IPS-20b (cell line): ENCODE data around the gene MINDY4.

Experiments
- H3K27ac ChIP-seq: one replicate; pipeline ENCODE4 v1.5.1; 2013; ENCODE audit warnings: low read length
- H3K27me3 ChIP-seq: 2 replicates; pipeline ENCODE4 v1.6.1; 2013; ENCODE audit warnings: mild to moderate bottlenecking, low read length, inconsistent platforms; ENCODE audit not compliant: insufficient read depth
- H3K36me3 ChIP-seq: 2 replicates; pipeline ENCODE4 v1.6.1; 2013; ENCODE audit warnings: low read depth, mild to moderate bottlenecking, inconsistent platforms, low read length, moderate library complexity; ENCODE audit not compliant: insufficient read depth
- H3K4me1 ChIP-seq: 2 replicates; pipeline ENCODE4 v1.6.1; 2013; ENCODE audit warnings: mild to moderate bottlenecking, control low read depth, inconsistent platforms, low read length, moderate library complexity; ENCODE audit not compliant: insufficient read depth
- H3K4me3 ChIP-seq: 2 replicates; pipeline ENCODE4 v1.5.1; 2013; ENCODE audit warnings: mild to moderate bottlenecking, low read length, inconsistent platforms
- H3K9ac ChIP-seq: 2 replicates; pipeline ENCODE4 v1.6.1; 2013; ENCODE audit warnings: low read depth, mild to moderate bottlenecking, inconsistent platforms, low read length, moderate library complexity
- H3K9me3 ChIP-seq: 2 replicates; pipeline ENCODE4 v1.6.1; 2013; ENCODE audit warnings: mild to moderate bottlenecking, low read depth, low read length, inconsistent platforms; ENCODE audit not compliant: insufficient read depth

MINDY4 gene

DNA sequence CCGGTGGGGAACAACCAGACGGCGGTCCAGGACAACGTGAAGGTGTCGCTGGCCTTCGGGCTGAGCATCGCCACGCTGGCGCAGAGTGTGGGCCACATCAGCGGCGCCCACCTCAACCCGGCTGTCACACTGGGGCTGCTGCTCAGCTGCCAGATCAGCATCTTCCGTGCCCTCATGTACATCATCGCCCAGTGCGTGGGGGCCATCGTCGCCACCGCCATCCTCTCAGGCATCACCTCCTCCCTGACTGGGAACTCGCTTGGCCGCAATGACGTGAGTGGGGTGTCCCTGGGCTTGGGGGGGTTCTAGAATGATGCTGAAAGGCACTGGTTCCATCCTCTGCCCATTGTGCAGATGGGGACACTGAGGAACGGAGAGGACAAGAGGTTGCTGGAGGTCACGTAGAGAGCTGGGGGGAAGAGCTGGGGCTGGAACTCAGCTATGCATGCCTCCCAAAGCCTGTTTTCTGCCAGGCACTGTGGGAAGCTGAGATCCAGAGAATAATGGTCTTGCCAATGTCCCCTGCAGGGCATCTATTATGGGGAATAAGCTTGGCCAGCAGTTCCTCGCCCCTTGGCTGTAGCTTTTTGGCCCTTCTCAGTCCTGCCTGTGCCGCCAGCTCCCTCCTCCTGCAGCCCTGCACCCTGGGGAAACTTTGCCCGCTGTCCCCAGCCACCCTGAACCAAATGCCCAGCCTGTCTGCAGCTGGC is 141.0 kb downstream of the MINDY4 start:
- no peaks in the 10 kb centered on the region for H3K4me1 ChIP-seq
- H3K9me3 ChIP-seq = no peaks in the 10 kb centered on the region
- no peak overlapping the region for H3K27ac ChIP-seq
- H3K4me3 ChIP-seq = no peak overlapping the region
- H3K36me3 ChIP-seq = no peaks in the 10 kb centered on the region
- H3K9ac ChIP-seq = no peak overlapping the region
- no peaks in the 10 kb centered on the region for H3K27me3 ChIP-seq

- Histone ChIP-seq H3K36me3 (no peaks in the 10 kb centered on the region), H3K4me3 (no peak overlapping the region), H3K9ac (no peak overlapping the region), H3K27ac (no peak overlapping the region), H3K4me1 (no peaks in the 10 kb centered on the region), H3K9me3 (no peaks in the 10 kb centered on the region), H3K27me3 (no peaks in the 10 kb centered on the region)
These were observed 141.4 kb downstream of the MINDY4 start for GRCh38 chr7:30912731-30912985.

DNA sequence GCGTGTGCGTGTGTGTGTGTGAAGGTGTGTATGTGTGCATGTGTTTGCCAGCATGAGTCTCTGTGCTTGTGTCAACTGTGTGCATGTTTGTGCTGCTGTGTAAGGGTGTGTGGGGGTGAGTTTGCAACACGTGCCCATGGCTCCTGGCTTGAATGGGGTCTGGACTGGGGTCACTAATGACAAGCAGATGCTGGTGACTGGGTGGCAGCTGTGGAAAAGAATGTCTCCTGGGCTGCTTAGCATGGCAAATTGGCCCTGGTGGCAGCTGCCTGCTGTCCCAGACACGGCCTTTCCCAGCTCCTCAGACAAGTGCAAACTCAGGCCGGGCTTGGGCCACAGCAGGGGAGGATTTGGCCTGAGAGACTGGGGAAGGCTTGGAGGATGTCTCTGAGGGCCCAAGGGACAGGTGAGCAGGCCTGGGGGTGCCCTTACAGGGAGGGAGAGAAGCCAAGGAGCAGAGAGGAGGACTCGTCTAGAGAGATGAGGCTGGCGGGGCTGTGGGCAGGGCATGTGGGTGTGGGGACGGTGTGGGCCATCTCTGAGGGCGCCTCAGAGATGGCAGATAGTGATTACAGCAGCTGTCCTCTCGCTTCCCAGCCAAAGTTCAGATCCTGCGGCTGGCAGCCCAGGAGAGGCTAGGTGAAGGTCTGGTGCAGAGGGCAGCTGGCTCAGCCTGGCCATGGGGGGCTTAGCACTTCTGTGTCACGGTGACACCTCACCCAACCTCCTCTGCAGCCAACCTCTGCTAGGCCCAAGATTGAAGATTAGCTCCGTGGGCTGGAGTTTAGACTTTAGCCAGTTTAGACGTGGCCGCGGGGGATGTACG is 142.0 kb downstream of the MINDY4 start:
- H3K9me3 ChIP-seq = no peaks in the 10 kb centered on the region
- no peaks in the 10 kb centered on the region for H3K36me3 ChIP-seq
- H3K27ac ChIP-seq = no peak overlapping the region
- H3K27me3 ChIP-seq = no peaks in the 10 kb centered on the region
- H3K4me3 ChIP-seq = no peak overlapping the region
- H3K4me1 ChIP-seq = no peaks in the 10 kb centered on the region
- no peak overlapping the region for H3K9ac ChIP-seq

DNA sequence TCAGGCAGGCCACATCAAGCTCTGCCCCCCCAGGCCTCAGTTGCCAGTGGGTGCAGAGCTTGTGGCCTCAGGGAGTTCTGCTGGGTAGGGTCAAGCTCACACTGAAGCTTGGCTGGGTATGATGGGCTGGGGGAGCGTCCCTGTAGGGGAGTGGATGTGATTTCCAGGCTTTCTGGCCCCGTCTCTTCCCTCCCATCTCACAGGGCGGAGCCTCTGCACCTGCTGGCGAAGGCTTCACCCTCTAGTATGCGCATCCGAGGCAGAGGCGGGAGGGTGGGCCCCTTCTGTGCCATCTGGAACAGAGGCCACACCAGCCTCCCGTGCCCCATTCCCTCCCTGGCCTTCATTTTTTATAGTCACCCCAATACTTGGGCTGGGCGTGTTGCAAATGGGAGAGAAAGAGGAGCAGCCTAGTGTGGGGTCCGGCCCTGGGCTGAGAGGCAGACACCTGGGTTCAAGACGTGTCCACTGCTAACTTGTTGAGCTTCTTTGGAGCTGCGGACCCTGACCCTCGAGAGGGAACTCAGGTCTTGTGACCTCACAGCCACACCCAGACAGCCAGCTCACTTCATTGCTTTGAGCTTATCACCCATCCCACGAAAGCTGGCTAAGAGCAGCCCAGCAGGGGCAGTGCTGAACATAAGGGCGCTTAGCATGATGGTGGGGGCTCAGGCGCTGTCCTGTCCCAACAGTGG is 142.8 kb downstream of the MINDY4 start:
- Histone ChIP-seq H3K27me3 (no peaks in the 10 kb centered on the region), H3K27ac (no peak overlapping the region), H3K4me1 (no peaks in the 10 kb centered on the region), H3K4me3 (no peak overlapping the region), H3K36me3 (no peaks in the 10 kb centered on the region), H3K9me3 (no peaks in the 10 kb centered on the region), H3K9ac (no peak overlapping the region)

DNA sequence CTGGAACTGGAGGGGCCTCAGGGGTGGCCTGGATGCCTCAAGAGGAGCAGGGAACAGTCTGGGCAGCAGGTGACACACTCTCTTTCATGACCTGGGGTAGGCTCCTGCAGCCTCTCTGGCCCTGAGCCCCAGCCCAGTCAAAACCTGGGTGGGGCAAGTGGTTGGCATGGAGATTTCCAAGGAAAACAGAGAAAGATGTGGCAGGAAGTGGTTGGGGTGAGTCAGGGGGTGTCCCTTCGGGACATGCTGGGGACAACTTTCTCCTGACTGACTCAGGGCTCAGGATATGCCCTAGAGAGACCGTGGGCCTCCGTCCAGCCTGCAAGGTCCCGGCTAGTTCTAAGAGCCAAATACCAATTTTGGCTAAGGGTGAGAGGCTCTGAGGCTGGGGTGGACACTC is 143.4 kb downstream of the MINDY4 start:
- no peaks in the 10 kb centered on the region for H3K36me3 ChIP-seq
- H3K27ac ChIP-seq = no peak overlapping the region
- H3K4me3 ChIP-seq = no peak overlapping the region
- no peaks in the 10 kb centered on the region for H3K4me1 ChIP-seq
- H3K27me3 ChIP-seq = no peaks in the 10 kb centered on the region
- H3K9ac ChIP-seq = no peak overlapping the region
- H3K9me3 ChIP-seq = no peaks in the 10 kb centered on the region

GRCh38 chr7:30915005-30915601 is 143.9 kb downstream of the MINDY4 start:
- H3K27ac ChIP-seq = no peak overlapping the region
- H3K4me3 ChIP-seq = no peak overlapping the region
- H3K4me1 ChIP-seq = no peaks in the 10 kb centered on the region
- H3K36me3 ChIP-seq = no peaks in the 10 kb centered on the region
- H3K9me3 ChIP-seq = no peaks in the 10 kb centered on the region
- H3K27me3 ChIP-seq = no peaks in the 10 kb centered on the region
- H3K9ac ChIP-seq = no peak overlapping the region

GRCh38 chr7:30915751-30916150 is 144.5 kb downstream of the MINDY4 start:
- Histone ChIP-seq H3K4me1 (no peaks in the 10 kb centered on the region), H3K4me3 (no peak overlapping the region), H3K9me3 (no peaks in the 10 kb centered on the region), H3K27me3 (no peaks in the 10 kb centered on the region), H3K27ac (no peak overlapping the region), H3K9ac (no peak overlapping the region), H3K36me3 (no peaks in the 10 kb centered on the region)

DNA sequence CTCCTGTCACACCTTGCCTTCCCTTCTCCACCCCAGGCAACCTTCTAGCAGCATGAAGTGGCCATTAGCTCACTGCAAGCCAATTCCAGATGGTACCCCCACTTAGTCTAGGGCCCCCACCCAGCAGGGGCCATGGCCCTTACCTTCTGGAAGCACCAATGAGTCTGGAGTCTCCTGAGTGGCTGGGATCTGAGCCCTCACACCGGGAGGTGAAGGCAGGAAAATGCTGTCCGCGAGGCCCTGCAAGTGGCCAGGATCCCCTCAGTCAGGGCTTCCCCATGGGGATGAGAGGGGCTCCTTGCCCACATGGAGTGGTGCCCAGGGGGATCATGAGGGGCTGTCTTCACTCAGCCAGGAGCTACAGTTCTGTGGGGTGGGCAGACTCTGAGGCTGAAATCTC is 145.0 kb downstream of the MINDY4 start:
- H3K4me3 ChIP-seq = no peak overlapping the region
- no peaks in the 10 kb centered on the region for H3K4me1 ChIP-seq
- H3K27me3 ChIP-seq = no peaks in the 10 kb centered on the region
- no peaks in the 10 kb centered on the region for H3K36me3 ChIP-seq
- H3K9ac ChIP-seq = no peak overlapping the region
- H3K9me3 ChIP-seq = no peaks in the 10 kb centered on the region
- H3K27ac ChIP-seq = no peak overlapping the region

DNA sequence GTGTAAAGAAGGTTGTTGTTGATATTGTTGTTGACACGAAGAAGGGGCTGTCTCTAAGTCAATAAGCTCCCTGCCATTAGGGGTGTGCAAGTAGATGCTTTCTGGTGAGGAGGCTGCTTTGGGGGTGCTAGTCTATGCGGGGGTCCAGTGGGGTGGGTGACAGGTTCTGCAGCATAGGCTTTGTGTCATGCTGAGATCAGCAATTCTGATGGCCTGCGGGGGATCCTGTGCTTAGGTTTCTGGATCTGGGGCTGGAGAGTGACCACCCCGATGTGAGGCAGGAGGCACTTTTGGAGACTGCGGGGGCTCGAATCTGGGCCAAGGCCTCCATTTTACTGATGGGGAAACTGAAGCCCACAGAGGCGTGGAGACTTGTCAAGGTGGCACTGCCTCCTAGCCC is 145.6 kb downstream of the MINDY4 start:
- no peak overlapping the region for H3K9ac ChIP-seq
- H3K27me3 ChIP-seq = no peaks in the 10 kb centered on the region
- H3K4me3 ChIP-seq = no peak overlapping the region
- H3K36me3 ChIP-seq = no peaks in the 10 kb centered on the region
- no peak overlapping the region for H3K27ac ChIP-seq
- H3K9me3 ChIP-seq = no peaks in the 10 kb centered on the region
- H3K4me1 ChIP-seq = no peaks in the 10 kb centered on the region

GRCh38 chr7:30917216-30917893 is 146.1 kb downstream of the MINDY4 start:
- Histone ChIP-seq H3K36me3 (no peaks in the 10 kb centered on the region), H3K9me3 (no peaks in the 10 kb centered on the region), H3K27ac (no peak overlapping the region), H3K4me3 (no peak overlapping the region), H3K27me3 (no peaks in the 10 kb centered on the region), H3K4me1 (no peaks in the 10 kb centered on the region), H3K9ac (no peak overlapping the region)

GRCh38 chr7:30918676-30919075 is 147.5 kb downstream of the MINDY4 start:
- H3K9me3 ChIP-seq = no peaks in the 10 kb centered on the region
- H3K4me1 ChIP-seq = no peaks in the 10 kb centered on the region

More at GRCh38 chr7:30918676-30919075, 147.5 kb downstream of the MINDY4 start:
- Histone ChIP-seq H3K36me3 (no peaks in the 10 kb centered on the region), H3K27me3 (no peaks in the 10 kb centered on the region), H3K4me3 (no peak overlapping the region), H3K27ac (no peak overlapping the region), H3K9ac (no peak overlapping the region)
